Body of pancreas (tissue), 4 donors: Measurements from ENCODE around the gene DGCR8.

Source experiments
- CTCF ChIP-seq, 7 experiments: fragments of 450-650 bp in 4 of 7; fragments of 200-600 bp in 3 of 7; sonication (generic) in 3 of 7; IDR thresholded peaks; one replicate each; pipeline ENCODE4 v1.5.1; 2016 to 2019; ENCODE audit warnings: antibody characterized with exemption in 7 of 7
- POLR2A ChIP-seq, 3 donors: fragments of 450-650 bp; IDR thresholded peaks; one replicate each; pipeline ENCODE4 v1.6.1; 2016; ENCODE audit warnings: antibody characterized with exemption in 3 of 3, mild to moderate bottlenecking in 2 of 3

- TF ChIP-seq CTCF (IDR thresholded peaks at IDR 0.05) (no peak), POLR2A (IDR thresholded peaks at IDR 0.05) (no peak)
Observed at GRCh38 chr22:20036084-20036482, 44.0 kb upstream of the DGCR8 start.
